Effector memory CD8-positive, alpha-beta T cell (primary cell): ENCODE data around the gene PTH2.
"Not testable (repeated sequence)": the region's sequence is repeated elsewhere in the genome, so short reads cannot be mapped to it uniquely, and the experiment has no call there.

Experiments
- ATAC-seq: fragments of 150-1000 bp; cut with Tn5 transposase; replicated peaks from 2 replicates; pipeline ENCODE4 v1.10.0; 2021; ENCODE audit warnings: mild to moderate bottlenecking, moderate library complexity
- DNase-seq, 3 experiments: peaks; one replicate each; pipeline ENCODE4 v3.0.0; 2021
- H3K27ac Mint-ChIP-seq, 2 donors: one replicate each; pipeline ENCODE4 v1.8.0; 2022; ENCODE audit warnings: mild to moderate bottlenecking in 2 of 2, mixed read lengths in 2 of 2, moderate library complexity in 2 of 2
- H3K27me3 Mint-ChIP-seq, 2 donors: one replicate each; pipeline ENCODE4 v1.8.0; 2022; ENCODE audit warnings: mixed read lengths in 2 of 2
- H3K36me3 Mint-ChIP-seq: one replicate; pipeline ENCODE4 v1.8.0; 2022; ENCODE audit warnings: mild to moderate bottlenecking, moderate library complexity, mixed read lengths; ENCODE audit not compliant: insufficient read depth
- H3K4me1 Mint-ChIP-seq, 2 donors: one replicate each; pipeline ENCODE4 v1.8.0; 2022; ENCODE audit warnings: low read depth in 2 of 2, mixed read lengths in 2 of 2
- H3K4me3 Mint-ChIP-seq, 2 donors: one replicate each; pipeline ENCODE4 v1.8.0; 2022; ENCODE audit warnings: mild to moderate bottlenecking in 2 of 2, mixed read lengths in 2 of 2, moderate library complexity in 2 of 2
- H3K9me3 Mint-ChIP-seq, 2 donors: one replicate each; pipeline ENCODE4 v1.8.0; 2022; ENCODE audit warnings: mixed read lengths in 2 of 2

PTH2 gene

GRCh38 chr19:49458567-49458903, 35.3 kb upstream of the PTH2 start:
- no peaks in the 10 kb centered on the region for H3K27me3 Mint-ChIP-seq
- peaks cover 17 to 21% of the 10 kb centered on the region in 2 donors for H3K4me1 Mint-ChIP-seq
- no peak overlapping the region for H3K4me3 Mint-ChIP-seq
- ATAC-seq = peak; percentile 53
- DNase-seq = no peak
- H3K9me3 Mint-ChIP-seq = no peaks in the 10 kb centered on the region
- H3K36me3 Mint-ChIP-seq = peaks cover 35% of the 10 kb centered on the region
- H3K27ac Mint-ChIP-seq = peak overlapping the region in 1 of 2 donors; percentile 88

DNA sequence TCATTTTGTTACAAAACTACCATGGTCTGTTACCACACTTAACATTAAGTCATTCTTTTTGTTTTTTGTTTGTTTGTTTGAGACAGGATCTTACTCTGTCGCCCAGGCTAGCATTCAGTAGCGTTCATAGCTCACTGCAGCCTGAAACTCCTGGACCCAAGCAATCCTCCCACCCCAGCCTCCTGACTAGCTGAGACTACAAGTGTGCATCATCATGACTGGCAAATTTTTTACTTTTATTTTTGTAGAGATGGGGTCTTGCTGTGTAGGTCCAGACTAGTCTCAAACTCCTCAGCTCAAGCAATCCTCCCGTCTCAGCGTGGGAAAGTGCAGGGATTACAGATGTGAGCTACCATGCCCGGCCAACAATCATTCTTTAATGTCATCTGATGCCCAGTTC, 33.1 kb upstream of the PTH2 start:
- ATAC-seq (no peak), DNase-seq (no peak)
- Mint-ChIP-seq H3K27me3 (no peaks in the 10 kb centered on the region), H3K27ac (peak overlapping the region; percentile 22 to 88), H3K9me3 (peaks cover 0 to 2% of the 10 kb centered on the region in 2 donors), H3K4me1 (peaks cover 33 to 37% of the 10 kb centered on the region in 2 donors), H3K4me3 (peak overlapping the region in 1 of 2 donors; percentile 35), H3K36me3 (peaks cover 56% of the 10 kb centered on the region)

DNA sequence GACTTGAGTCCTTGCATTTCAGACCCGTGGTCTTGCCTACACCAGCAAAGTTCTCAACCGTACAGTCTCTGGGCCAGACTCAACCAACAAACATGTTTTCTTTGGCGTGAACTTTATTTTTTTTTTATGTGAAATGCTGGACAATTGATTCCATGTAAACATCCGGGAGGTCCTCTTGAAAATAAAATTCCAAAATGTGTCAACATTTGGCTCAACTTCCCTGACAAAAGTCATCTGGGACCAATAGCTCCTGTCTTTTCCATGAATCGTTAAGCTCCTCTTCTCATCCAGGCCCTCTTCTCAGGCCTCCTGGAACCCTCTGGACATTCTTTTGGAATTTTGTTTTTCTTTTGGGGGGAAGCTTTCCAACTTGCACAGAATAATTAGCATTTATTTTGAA, 32.5 kb upstream of the PTH2 start:
- H3K36me3 Mint-ChIP-seq = peaks cover 54% of the 10 kb centered on the region
- H3K27me3 Mint-ChIP-seq = no peaks in the 10 kb centered on the region
- peak overlapping the region in 1 of 2 donors; percentile 35 for H3K4me3 Mint-ChIP-seq
- ATAC-seq = no peak
- peak overlapping the region; percentile 22 to 88 for H3K27ac Mint-ChIP-seq
- DNase-seq = no peak
- peaks cover 35 to 39% of the 10 kb centered on the region in 2 donors for H3K4me1 Mint-ChIP-seq
- H3K9me3 Mint-ChIP-seq = peaks cover 0 to 2% of the 10 kb centered on the region in 2 donors

GRCh38 chr19:49453757-49454240, 30.6 kb upstream of the PTH2 start:
- no peak for ATAC-seq
- H3K27ac Mint-ChIP-seq = peak overlapping the region; percentile 98
- peaks cover 43% of the 10 kb centered on the region for H3K36me3 Mint-ChIP-seq
- peaks cover 0 to 2% of the 10 kb centered on the region in 2 donors for H3K9me3 Mint-ChIP-seq
- DNase-seq = no peak
- H3K4me1 Mint-ChIP-seq = peaks cover 47% of the 10 kb centered on the region in 2 donors
- H3K4me3 Mint-ChIP-seq = peak overlapping the region; percentile 85 to 100
- no peaks in the 10 kb centered on the region for H3K27me3 Mint-ChIP-seq

- Mint-ChIP-seq H3K27me3 (no peaks in the 10 kb centered on the region), H3K9me3 (peaks cover 0 to 2% of the 10 kb centered on the region in 2 donors), H3K27ac (peak within 1 kb of the TSS; percentile 98), H3K36me3 (peaks cover 49% of the 10 kb centered on the region), H3K4me1 (peaks cover 49 to 54% of the 10 kb centered on the region in 2 donors), H3K4me3 (peak within 1 kb of the TSS; percentile 99 to 100)
- DNase-seq = peak; percentile 94 to 96 (median 96)
- peak; percentile 81 for ATAC-seq
Measured at GRCh38 chr19:49453013-49453756, 29.9 kb upstream of the PTH2 start, which contains the start of gene ALDH16A1. TSS of gene ALDH16A1 (plus strand) at chr19:49453225. CDS start at chr19:49453332, 107 bp downstream.

DNA sequence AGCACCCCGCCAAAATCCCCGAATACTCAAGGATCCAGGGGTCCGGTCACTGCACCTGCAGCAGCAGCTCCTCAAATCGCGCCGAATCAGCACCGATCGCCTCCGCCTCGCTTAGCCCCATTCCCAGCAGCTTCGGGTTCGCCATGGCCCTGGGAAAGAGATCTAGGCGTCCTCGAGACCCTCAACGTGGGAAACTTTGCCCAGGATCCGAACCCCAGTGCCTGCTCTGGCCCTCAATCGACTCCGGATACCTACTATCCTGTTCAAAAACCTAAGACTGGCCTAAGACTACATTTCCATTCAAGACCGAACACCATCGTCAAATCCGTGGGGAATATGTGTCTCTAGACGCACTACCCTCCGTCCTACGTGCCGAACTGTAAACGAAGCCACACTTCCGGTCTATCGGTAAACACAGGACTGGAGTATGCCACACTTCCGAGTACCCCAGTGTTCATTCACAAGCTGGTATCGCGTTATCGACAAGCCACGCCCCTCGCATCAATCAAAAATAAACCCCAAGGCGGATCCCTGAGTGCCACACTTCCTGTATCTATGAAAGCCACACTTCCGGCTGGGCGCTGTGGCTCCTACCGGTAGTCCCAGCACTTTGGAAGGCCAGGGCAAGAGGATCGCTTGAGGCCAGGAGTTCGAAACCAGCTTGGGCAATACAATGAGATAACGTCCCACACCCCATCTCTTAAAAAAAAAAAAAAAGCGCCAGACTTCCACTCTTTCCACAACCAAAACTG, 28.4 kb upstream of the PTH2 start, which contains the start of gene PIH1D1:
PIH1D1 (minus strand) TSS at position 385 of the 752 bp plus-strand sequence; CDS start at position 145, 240 bp downstream.
- ATAC-seq = peak; percentile 69
- Mint-ChIP-seq H3K4me1 (peaks cover 41 to 55% of the 10 kb centered on the region in 2 donors), H3K36me3 (peaks cover 43% of the 10 kb centered on the region), H3K9me3 (peaks cover 0 to 2% of the 10 kb centered on the region in 2 donors), H3K27ac (peak within 1 kb of the TSS; percentile 98), H3K27me3 (no peaks in the 10 kb centered on the region), H3K4me3 (peak within 1 kb of the TSS; percentile 99 to 100)
- DNase-seq = peak; percentile 90 to 93 (median 91)

DNA sequence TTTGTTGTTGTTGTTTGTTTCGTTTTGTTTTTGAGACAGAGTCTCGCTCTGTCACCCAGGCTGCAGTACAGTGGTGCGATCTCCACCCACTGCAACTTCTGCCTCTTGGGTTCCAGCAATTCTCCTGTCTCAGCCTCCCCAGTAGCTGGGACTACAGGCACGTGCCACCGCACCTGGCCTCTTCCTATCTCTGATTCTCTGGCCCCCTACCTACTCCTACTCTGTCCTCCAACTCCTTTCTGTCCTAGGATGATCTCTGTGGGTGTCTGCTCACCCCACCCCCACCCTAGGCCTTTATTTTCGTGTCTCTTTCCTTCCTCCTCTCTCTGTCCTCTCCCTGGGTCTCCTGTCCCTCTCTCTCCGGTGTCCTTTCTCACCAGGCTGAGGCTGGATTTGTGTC, 27.2 kb upstream of the PTH2 start:
- Mint-ChIP-seq H3K27ac (peak overlapping the region; percentile 92 to 98), H3K36me3 (peaks cover 51% of the 10 kb centered on the region), H3K4me3 (peak overlapping the region; percentile 99 to 100), H3K9me3 (peaks cover 0 to 2% of the 10 kb centered on the region in 2 donors), H3K27me3 (no peaks in the 10 kb centered on the region), H3K4me1 (peaks cover 39 to 52% of the 10 kb centered on the region in 2 donors)
- DNase-seq (no peak), ATAC-seq (no peak)

DNA sequence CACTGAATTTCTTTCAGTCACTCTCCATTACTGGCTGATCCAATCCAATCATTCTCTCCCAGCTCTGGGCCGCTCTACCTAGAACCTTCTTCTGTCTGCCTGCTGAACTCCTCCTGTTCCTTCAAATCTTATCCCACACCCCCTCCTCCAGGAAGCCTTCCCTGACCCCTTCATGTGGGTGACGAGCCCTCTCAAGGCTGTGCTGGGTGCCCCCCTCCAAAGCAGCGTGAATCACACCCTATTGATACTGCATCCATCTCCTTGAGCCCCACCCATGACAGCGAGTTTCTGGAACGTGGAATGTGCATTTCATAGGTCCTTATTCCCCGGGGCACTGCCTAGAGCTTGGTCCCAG, 25.2 kb upstream of the PTH2 start:
- H3K4me1 Mint-ChIP-seq = peaks cover 38 to 51% of the 10 kb centered on the region in 2 donors
- ATAC-seq = no peak
- H3K36me3 Mint-ChIP-seq = peaks cover 42% of the 10 kb centered on the region
- H3K27ac Mint-ChIP-seq = peak overlapping the region; percentile 15 to 41
- H3K4me3 Mint-ChIP-seq = no peak overlapping the region
- H3K9me3 Mint-ChIP-seq = peaks cover 0 to 2% of the 10 kb centered on the region in 2 donors
- no peaks in the 10 kb centered on the region for H3K27me3 Mint-ChIP-seq
- no peak for DNase-seq

- H3K4me1 Mint-ChIP-seq = peaks cover 32 to 50% of the 10 kb centered on the region in 2 donors
- no peak overlapping the region for H3K4me3 Mint-ChIP-seq
- peak overlapping the region in 1 of 2 donors; percentile 15 for H3K27ac Mint-ChIP-seq
- peaks cover 39% of the 10 kb centered on the region for H3K36me3 Mint-ChIP-seq
- DNase-seq (no peak), ATAC-seq (no peak)
- no peaks in the 10 kb centered on the region for H3K9me3 Mint-ChIP-seq
- peaks cover 0 to under 1% of the 10 kb centered on the region in 2 donors for H3K27me3 Mint-ChIP-seq
Measured at GRCh38 chr19:49447485-49448431, 24.5 kb upstream of the PTH2 start.

- peak overlapping the region in 1 of 2 donors; percentile 38 for H3K27ac Mint-ChIP-seq
- no peak overlapping the region for H3K4me3 Mint-ChIP-seq
- peaks cover 33 to 50% of the 10 kb centered on the region in 2 donors for H3K4me1 Mint-ChIP-seq
- H3K27me3 Mint-ChIP-seq = peaks cover 15 to 18% of the 10 kb centered on the region in 2 donors
- H3K36me3 Mint-ChIP-seq = peaks cover 26% of the 10 kb centered on the region
- no peak for DNase-seq
- no peak for ATAC-seq
- H3K9me3 Mint-ChIP-seq = no peaks in the 10 kb centered on the region
Measured at GRCh38 chr19:49445997-49446396, 22.8 kb upstream of the PTH2 start.

- H3K9me3 Mint-ChIP-seq, ATAC-seq, DNase-seq: not testable (repeated sequence)
- H3K4me3 Mint-ChIP-seq = peak overlapping the region; percentile 77 to 79
- peaks cover 28% of the 10 kb centered on the region for H3K36me3 Mint-ChIP-seq
- H3K4me1 Mint-ChIP-seq = peaks cover 28 to 46% of the 10 kb centered on the region in 2 donors
- peaks cover 33 to 36% of the 10 kb centered on the region in 2 donors for H3K27me3 Mint-ChIP-seq
- peak overlapping the region; percentile 46 to 87 for H3K27ac Mint-ChIP-seq
Measured at GRCh38 chr19:49444100-49444700, 21.0 kb upstream of the PTH2 start.

GRCh38 chr19:49443366-49444099, 20.3 kb upstream of the PTH2 start:
- peaks cover 39 to 43% of the 10 kb centered on the region in 2 donors for H3K27me3 Mint-ChIP-seq
- H3K4me1 Mint-ChIP-seq = peaks cover 26 to 40% of the 10 kb centered on the region in 2 donors
- ATAC-seq (peak; percentile 90), DNase-seq (peak; percentile 92 to 94 (median 93))
- H3K9me3 Mint-ChIP-seq = no peaks in the 10 kb centered on the region
- peak overlapping the region; percentile 77 to 79 for H3K4me3 Mint-ChIP-seq
- H3K27ac Mint-ChIP-seq = peak overlapping the region; percentile 46 to 87
- peaks cover 22% of the 10 kb centered on the region for H3K36me3 Mint-ChIP-seq
